ENCODE results near the gene RAPGEF3.

The RAPGEF3 gene

GRCh38 chr12:47790676-47791350, 32.1 kb upstream of the RAPGEF3 start:
- no peak for DNase-seq

DNA sequence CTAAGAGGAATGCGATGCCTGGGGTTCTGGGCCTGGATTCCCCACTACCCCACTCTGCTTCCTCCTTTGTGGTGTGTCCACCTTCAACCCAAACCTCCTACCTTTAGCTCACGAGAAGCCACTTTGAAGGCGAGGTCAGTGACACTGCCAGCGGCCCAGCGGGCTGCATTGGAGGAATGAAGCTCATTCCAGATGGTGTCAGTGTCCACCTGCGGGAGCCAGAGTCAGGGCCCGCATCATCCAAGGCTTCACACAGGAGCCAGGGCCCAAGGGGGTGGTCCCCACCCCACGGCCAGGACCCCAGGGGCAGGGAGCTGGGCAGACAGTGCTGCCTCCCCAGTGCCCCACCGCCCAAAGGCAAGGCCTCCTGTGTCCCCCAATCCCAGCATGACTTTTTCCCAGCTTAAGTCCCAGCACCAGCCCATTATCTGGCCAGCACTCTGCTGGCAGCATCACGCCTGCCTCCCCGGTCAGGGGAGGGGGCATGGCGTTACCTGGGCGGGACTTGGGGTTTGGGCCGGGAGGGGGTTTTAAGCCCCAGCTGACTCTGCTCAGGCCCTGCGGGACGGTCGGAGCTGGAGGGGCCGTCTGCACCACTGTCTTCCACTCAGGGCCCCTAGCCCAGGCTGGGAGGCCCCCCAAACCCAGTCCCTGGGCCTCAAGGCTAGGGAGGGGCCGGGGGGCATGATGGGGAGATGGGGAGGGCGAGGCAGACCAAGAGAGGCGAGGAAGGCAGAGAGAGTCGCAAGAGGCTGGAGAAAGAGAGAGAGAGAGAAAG, 31.2 kb upstream of the RAPGEF3 start:
- DNase-seq: no peak

DNA sequence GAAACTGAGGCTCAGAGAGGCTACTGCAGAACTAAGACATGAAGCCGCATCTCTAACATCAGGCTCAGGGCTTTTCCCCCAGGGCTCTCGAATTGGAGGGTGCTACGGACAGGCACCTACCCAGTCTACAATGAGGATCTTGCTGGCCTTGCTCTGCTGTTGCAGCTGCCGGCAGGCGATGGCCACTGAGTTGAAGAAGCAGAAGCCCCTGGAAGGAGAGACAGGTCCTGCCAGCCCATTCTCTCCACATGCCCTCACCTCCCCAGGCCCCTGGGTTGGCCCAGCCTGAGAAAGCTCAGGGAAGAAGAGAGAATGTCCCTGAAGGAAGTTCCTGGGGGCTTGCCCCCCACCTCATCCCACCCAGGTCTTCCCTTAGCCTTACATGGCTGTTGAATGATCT, 30.5 kb upstream of the RAPGEF3 start:
- DNase-seq: no peak

GRCh38 chr12:47787596-47788319, 29.1 kb upstream of the RAPGEF3 start:
- DNase-seq: no peak

DNA sequence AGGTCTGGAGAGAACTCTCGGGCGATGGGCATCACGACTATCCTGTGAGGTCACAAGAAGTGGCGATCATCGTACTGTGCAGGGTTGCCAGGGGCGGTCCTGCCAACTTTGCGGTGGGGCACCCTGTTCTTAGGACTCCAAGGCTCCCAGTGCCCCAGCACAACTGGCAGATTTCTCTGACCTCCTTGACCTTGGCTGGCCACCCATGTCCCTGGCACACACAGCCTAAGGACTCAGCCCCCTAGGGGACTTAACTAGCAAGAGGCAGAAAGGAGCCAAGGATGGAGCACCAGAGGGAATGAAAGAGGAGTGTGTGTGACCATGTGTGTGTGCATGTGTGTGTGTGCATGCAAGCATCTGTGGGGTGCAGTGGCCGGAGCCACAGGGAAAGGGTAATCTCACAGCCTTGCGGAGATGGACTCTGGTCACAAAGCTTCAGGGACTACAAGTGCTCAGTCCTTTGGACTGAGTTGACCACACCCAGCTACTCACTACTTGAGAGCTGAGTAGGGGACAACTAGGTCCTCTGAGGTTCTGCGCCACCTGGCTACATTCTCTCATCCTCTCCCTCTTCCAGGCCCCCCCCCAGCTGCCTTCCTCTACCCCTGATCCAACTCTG, 28.1 kb upstream of the RAPGEF3 start:
- no peak for DNase-seq

- no peak for DNase-seq
Measured at GRCh38 chr12:47785887-47786661, 27.4 kb upstream of the RAPGEF3 start.

GRCh38 chr12:47785036-47785886, 26.6 kb upstream of the RAPGEF3 start:
- DNase-seq: no peak

DNA sequence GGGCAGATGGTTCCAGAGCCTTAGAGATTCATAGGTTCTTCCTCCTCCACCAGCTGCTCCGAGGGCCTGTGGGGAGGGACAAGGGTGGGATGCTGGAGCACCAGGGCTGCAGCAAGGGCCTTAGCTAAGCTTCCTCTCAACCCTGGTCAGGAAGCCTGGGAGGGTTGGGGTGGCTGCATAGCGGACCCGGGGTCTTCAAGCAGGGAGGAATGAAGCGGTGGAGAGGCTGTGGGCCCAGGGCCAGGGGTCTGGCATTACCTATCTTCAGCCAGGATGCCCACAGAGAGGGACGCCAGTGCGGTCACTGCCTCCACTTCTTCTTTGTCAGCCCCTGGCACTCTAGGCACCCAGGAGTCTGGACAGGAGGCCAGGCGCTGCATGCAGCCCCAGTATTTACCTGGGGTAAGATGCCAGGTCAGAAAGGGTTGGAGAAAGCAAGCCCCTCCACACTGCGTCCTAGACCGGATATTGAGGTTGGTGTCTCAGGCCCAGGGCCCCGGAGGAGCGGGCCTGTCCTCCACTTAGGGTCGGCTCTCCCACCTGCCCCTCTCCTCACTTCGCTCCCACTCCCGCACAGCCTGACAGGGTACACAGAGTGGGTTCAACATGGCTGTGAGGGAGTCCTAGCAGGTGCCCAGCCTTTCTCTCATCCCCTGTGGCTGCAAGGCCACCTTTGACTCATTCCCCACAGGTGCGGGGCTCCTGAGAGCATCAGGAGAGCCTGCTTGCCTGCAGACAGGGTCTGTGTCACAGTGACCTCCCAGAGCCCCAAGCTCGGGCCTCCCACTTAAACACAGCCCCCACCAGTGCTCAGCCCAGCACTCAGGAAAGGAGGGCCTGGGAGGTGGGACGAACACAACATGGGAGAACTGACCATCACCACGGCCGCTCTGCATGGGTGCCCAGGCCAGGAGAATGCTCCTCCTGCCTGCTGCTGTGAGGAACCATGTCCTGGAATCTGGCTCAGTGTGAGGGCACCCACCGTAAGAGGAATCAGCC, 25.4 kb upstream of the RAPGEF3 start:
- DNase-seq: no peak

GRCh38 chr12:47783024-47783755, 24.5 kb upstream of the RAPGEF3 start:
- no peak for DNase-seq

DNA sequence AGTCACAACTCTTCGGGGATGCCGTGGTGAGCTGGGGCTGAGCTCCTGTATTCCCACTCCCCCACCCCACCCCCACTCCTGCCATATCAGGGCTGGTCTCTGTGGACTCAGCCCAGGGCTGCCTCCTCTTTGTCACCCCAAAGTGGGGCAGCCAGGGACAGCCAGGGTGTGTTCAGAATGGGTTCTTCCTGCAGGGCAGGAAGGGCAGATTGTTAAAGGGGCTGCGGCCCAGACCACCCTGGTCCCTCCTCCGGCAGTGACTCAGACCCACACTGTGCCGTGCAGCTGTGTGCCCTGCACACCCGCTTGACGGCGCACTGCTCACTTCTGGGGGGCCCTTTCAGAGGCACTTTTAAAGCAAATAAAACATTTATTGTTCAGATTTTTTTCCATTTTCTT, 23.7 kb upstream of the RAPGEF3 start:
- peak in 2 of 51 donors; percentile 31 to 43 for DNase-seq

DNA sequence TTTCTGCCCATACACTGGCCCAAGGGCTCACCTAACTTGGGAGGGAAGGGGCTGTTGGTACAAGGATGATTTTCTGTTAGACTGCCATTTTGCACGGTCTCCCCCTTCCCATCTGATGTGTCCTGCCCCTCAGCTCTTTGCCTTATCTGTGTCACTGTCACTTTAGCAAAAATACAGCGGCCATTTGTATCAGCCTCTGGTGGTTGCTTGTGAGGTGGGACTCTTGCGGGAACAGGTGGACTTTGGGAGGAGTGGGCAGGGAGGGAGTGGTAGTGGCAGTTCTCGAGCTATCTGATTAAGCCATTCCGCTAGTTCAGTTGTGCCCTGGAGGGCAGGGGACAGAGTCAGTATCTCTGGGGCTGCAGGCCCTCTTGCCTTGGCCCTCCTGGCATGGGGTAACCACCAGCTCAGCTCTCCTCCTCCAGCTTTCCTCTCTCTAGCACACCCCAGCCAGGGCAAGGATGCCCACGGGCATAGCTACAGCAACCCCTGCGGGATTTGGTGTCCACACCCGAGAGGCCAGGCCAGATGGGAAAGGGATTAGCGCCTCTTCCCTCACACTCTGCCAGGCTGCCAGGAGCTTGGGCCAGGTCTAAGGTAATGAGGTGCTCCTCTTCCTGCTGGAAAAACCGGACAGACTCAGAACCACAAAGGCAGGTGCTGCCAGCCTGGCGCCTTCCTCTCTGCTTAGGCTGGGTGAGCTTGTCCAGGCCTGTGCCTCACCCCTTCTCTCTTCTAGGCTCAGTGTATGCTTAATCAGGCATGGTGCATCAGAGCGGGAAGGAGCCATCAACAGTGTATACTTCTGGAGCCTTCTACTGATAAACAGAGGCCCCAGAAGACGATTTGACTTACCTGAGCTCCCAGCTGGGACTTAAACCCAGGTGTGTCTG, 23.0 kb upstream of the RAPGEF3 start:
- DNase-seq: no peak

GRCh38 chr12:47779943-47780504, 21.3 kb upstream of the RAPGEF3 start:
- no peak for DNase-seq

DNA sequence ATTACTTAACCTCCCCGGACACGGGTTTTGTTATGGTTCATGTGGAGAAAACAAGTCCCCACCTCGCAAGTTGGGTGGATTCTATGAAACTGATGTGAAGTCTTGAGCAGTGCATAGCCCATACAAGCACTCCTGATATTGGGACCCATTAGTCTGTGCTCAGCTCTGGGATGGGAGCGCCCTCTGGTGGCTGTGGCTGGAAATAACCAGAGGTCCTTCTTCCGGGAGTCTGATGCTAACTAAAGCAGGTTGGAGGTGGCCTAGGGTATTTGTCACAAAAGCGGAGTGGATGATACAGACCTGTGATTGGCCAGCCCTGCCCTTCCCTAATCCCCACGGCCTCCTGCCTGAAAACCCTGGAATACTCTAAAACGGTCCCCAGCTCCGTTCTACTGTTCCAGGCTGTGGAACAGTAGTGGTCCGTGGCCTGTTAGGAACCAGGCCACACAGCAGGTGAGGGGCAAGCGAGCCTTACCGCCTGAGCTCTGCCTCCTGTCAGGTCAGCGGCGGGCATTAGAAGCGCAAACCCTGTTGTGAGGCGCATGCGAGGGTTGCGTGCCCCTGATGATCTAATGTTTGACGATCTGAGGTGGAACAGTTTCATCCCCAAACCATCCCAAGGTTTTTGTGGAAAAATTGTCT, 20.7 kb upstream of the RAPGEF3 start:
- peak in 50 of 51 donors; percentile 41 to 97 (median 83) for DNase-seq

DNA sequence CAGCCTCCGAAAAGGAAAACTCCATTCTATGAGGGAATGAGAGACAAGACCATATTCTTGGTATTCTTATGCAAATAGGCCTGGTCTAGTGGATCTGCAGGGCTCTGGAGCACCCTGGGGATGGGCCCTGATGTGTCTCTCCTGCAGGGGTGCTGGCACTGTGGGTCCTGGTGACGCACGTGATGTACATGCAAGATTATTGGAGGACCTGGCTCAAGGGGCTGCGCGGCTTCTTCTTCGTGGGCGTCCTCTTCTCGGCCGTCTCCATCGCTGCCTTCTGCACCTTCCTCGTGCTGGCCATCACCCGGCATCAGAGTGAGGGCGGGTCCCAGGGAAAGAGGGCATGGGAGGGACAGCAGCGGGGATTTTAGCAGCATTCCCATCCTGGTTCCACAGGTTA, 20.2 kb upstream of the RAPGEF3 start:
- DNase-seq: peak in 12 of 51 donors; percentile 23 to 82 (median 48)

DNA sequence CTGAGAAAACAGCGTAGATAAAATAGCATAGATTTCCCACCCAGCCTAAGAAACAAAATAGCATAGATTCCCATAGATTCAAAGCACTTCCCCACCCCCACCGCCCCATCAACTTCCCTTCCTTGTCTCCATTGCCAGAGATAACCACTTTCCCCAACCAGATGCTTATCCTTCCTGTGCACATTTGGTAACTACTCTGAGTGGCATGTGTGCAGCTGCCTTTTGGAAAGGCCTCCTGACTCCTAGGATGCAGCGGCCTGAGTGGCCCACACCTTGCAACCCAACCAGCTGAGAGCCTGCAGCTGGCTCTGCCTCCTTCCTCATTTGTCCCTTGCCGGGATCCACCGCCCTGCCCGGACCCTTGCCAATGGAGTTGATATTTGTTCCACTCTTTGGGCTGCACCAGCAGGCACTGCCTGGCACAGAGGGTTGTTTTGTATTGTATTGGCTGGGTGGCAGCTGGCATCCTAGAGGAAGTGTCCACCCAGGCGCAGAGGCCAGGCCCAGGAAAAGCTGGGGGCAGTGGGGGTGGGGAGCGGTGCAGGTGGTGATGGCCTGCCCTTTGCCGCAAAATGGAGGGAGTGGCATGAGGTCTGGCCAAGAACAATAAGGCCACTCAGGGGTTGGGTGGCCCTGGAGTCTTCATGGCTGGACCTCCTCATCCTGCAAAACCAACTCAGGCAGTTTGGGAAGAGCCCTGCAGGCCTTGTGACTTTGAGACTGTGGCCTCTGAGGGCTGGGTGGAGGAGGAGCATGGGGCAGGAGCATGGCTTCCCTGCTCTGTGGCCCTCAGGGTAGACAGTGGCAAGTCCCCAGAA, 19.3 kb upstream of the RAPGEF3 start:
- peak in 49 of 51 donors; percentile 41 to 96 (median 87) for DNase-seq

Measured in hypothalamus (tissue), 51 donors.